Keratinocyte (primary cell): ENCODE measurements around the gene KIF2C. TPM values are rescaled to one million over a fixed set of nuclear protein-coding genes. Genes with fewer than 3 reads are reported as not detected.

Source experiments
- DNase-seq: peaks from one replicate; pipeline ENCODE4 v3.0.0-alpha.2; 2011; ENCODE audit warnings: low read depth, missing footprints, low spot score
- FAIRE-seq: peaks from 2 replicates; lab custom pipeline; 2011; peaks lifted over from hg19 to GRCh38; lab: Jason Lieb, UNC
- H2AFZ ChIP-seq: 2 replicates; pipeline ENCODE4 v1.6.0; 2012; ENCODE audit warnings: low read length, control low read depth, inconsistent platforms; ENCODE audit not compliant: control insufficient read depth
- H3K27ac ChIP-seq: 2 replicates; pipeline ENCODE4 v1.5.1; 2011; ENCODE audit warnings: low read length; ENCODE audit not compliant: control insufficient read depth, insufficient read depth
- H3K27me3 ChIP-seq: 3 replicates; pipeline ENCODE4 v1.6.0; 2011; ENCODE audit warnings: low read length; ENCODE audit not compliant: control insufficient read depth, insufficient read depth; ENCODE audit errors: extremely low read depth
- H3K36me3 ChIP-seq, 2 experiments: 2 replicates in 1 of 2; 3 replicates in 1 of 2; pipeline ENCODE4 v1.5.1; 2011; ENCODE audit warnings: low read length in 2 of 2, mild to moderate bottlenecking in 1 of 2; ENCODE audit not compliant: control insufficient read depth in 2 of 2, insufficient read depth in 2 of 2; ENCODE audit errors: extremely low read depth in 1 of 2
- H3K4me1 ChIP-seq: 3 replicates; pipeline ENCODE4 v1.5.1; 2011; ENCODE audit warnings: low read length; ENCODE audit not compliant: control insufficient read depth, insufficient read depth; ENCODE audit errors: extremely low read depth
- H3K4me2 ChIP-seq: 3 replicates; pipeline ENCODE4 v1.6.0; 2011; ENCODE audit warnings: low read depth, low read length; ENCODE audit not compliant: control insufficient read depth, insufficient read depth; ENCODE audit errors: extremely low read depth
- H3K4me3 ChIP-seq, 3 experiments: fragments of 200-600 bp in 1 of 3; sonication (generic) in 1 of 3; 2 replicates in 2 of 3; 3 replicates in 1 of 3; pipeline ENCODE4 v1.5.1; 2011 to 2016; ENCODE audit warnings: low read length in 3 of 3, mild to moderate bottlenecking in 3 of 3, control low read depth in 2 of 3, inconsistent platforms in 1 of 3, low read depth in 1 of 3, mixed read lengths in 1 of 3, mixed run types in 1 of 3, moderate library complexity in 1 of 3; ENCODE audit not compliant: control insufficient read depth in 2 of 3, insufficient read depth in 2 of 3; ENCODE audit errors: extremely low read depth in 1 of 3
- H3K79me2 ChIP-seq: 2 replicates; pipeline ENCODE4 v1.6.0; 2012; ENCODE audit warnings: low read length; ENCODE audit not compliant: control insufficient read depth, insufficient read depth
- H3K9ac ChIP-seq: 3 replicates; pipeline ENCODE4 v1.6.0; 2011; ENCODE audit warnings: low read length; ENCODE audit not compliant: control insufficient read depth, insufficient read depth; ENCODE audit errors: extremely low read depth
- H3K9me1 ChIP-seq: 3 replicates; pipeline ENCODE4 v1.6.0; 2011; ENCODE audit warnings: low read length; ENCODE audit not compliant: control insufficient read depth, insufficient read depth; ENCODE audit errors: extremely low read depth
- H3K9me3 ChIP-seq: 2 replicates; pipeline ENCODE4 v1.5.1; 2012; ENCODE audit warnings: low read depth, low read length; ENCODE audit not compliant: control insufficient read depth
- H4K20me1 ChIP-seq: 3 replicates; pipeline ENCODE4 v1.6.0; 2011; ENCODE audit warnings: low read length; ENCODE audit not compliant: control insufficient read depth, insufficient read depth; ENCODE audit errors: extremely low read depth
- CTCF ChIP-seq, 3 experiments: IDR thresholded peaks in 1 of 3; conservative IDR thresholded peaks in 1 of 3; optimal IDR thresholded peaks in 1 of 3; 2 replicates in 2 of 3; 3 replicates in 1 of 3; pipeline versions ENCODE3 to v1.5.1; 2011; ENCODE audit warnings: low read length in 3 of 3, mild to moderate bottlenecking in 3 of 3, moderate library complexity in 2 of 3, control low read depth in 1 of 3, inconsistent platforms in 1 of 3; ENCODE audit not compliant: insufficient read depth in 2 of 3; ENCODE audit errors: extremely low read depth in 1 of 3
- EZH2 ChIP-seq: IDR thresholded peaks from one replicate; pipeline ENCODE4 v1.6.1; 2012; ENCODE audit warnings: inconsistent platforms, mild to moderate bottlenecking, low read length, moderate library complexity
- dilution Hi-C: fragments of 300-500 bp; cut with MboI; formaldehyde crosslinking; loops from one replicate; pipeline ENCODE4 v1.7.0; 2020; ENCODE audit warnings: low sequenced_read_pairs; ENCODE audit not compliant: extremely low pct_ligation_motif_present
- polyA plus RNA-seq, 5 experiments: library from polyadenylated mRNA; depleted of rRNA in 3 of 5; stranded (reverse) in 3 of 5; stranded (forward) in 1 of 5; unstranded in 1 of 5; fragments of >200 nt; gene quantifications; 1 replicate in 1 of 5; 2 replicates in 3 of 5; 3 replicates in 1 of 5; pipeline versions ENCODE4 v1.2.1 to v1.2.3, GENCODE V29; 2011 to 2012; ENCODE audit warnings: missing spikeins in 2 of 5, low read depth in 1 of 5, low replicate concordance in 1 of 5

The KIF2C gene
- polyA plus RNA-seq, 1 donor (not counting 4 experiments of a cell fraction or from before 2014, with no cell fraction given) = 16.3 TPM

GRCh38 chr1:44719318-44719717, 20.3 kb upstream of the KIF2C start:
- no peaks in the 10 kb centered on the region for H4K20me1 ChIP-seq
- dilution Hi-C loops = no loop called here
- TF ChIP-seq CTCF (optimal IDR thresholded peaks at IDR 0.05 in 1 of 3, IDR thresholded peaks at IDR 0.05 in 1 of 3, conservative IDR thresholded peaks at IDR 0.05 in 1 of 3; ENCODE audit: extremely low read depth in 1 of 3, insufficient read depth in 2 of 3, low read length in 3 of 3) (no peak), EZH2 (no peak)
- H3K27ac ChIP-seq = no peak overlapping the region
- no peak overlapping the region for H3K4me2 ChIP-seq
- H3K4me3 ChIP-seq = no peak overlapping the region
- no peaks in the 10 kb centered on the region for H3K9me3 ChIP-seq
- no peak for DNase-seq
- H3K36me3 ChIP-seq = no peaks in the 10 kb centered on the region
- peaks cover 3% of the 10 kb centered on the region for H3K4me1 ChIP-seq
- no peak for FAIRE-seq
- H3K79me2 ChIP-seq = no peaks in the 10 kb centered on the region
- no peak overlapping the region for H3K9ac ChIP-seq
- H3K27me3 ChIP-seq = no peaks in the 10 kb centered on the region
- H3K9me1 ChIP-seq = no peaks in the 10 kb centered on the region
- no peak overlapping the region for H2AFZ ChIP-seq

- no peaks in the 10 kb centered on the region for H3K36me3 ChIP-seq
- no peak overlapping the region for H2AFZ ChIP-seq
- no peaks in the 10 kb centered on the region for H3K9me1 ChIP-seq
- no peaks in the 10 kb centered on the region for H3K27me3 ChIP-seq
- H3K4me1 ChIP-seq = no peaks in the 10 kb centered on the region
- no peak overlapping the region for H3K4me3 ChIP-seq
- no peak overlapping the region for H3K4me2 ChIP-seq
- no peak overlapping the region for H3K27ac ChIP-seq
- no peaks in the 10 kb centered on the region for H4K20me1 ChIP-seq
- dilution Hi-C loops = no loop called here
- DNase-seq = no peak
- TF ChIP-seq EZH2 = no peak
- no peak for TF ChIP-seq CTCF (optimal IDR thresholded peaks at IDR 0.05 in 1 of 3, IDR thresholded peaks at IDR 0.05 in 1 of 3, conservative IDR thresholded peaks at IDR 0.05 in 1 of 3; ENCODE audit: extremely low read depth in 1 of 3, insufficient read depth in 2 of 3, low read length in 3 of 3)
- no peak for FAIRE-seq
- H3K9ac ChIP-seq = no peak overlapping the region
- H3K9me3 ChIP-seq = no peaks in the 10 kb centered on the region
- no peaks in the 10 kb centered on the region for H3K79me2 ChIP-seq
Observed at GRCh38 chr1:44720281-44720680, 19.4 kb upstream of the KIF2C start.
